GM12801 (cell line): ENCODE results near the gene RHOBTB3.

Experiments
- TF ChIP-seq, protein P1 (sequence below): IDR thresholded peaks from one replicate; pipeline ENCODE4 v1.5.1; 2011; ENCODE audit warnings: control low read depth; ENCODE audit not compliant: insufficient read length; ENCODE audit errors: extremely low read depth

Gene RHOBTB3, protein sequence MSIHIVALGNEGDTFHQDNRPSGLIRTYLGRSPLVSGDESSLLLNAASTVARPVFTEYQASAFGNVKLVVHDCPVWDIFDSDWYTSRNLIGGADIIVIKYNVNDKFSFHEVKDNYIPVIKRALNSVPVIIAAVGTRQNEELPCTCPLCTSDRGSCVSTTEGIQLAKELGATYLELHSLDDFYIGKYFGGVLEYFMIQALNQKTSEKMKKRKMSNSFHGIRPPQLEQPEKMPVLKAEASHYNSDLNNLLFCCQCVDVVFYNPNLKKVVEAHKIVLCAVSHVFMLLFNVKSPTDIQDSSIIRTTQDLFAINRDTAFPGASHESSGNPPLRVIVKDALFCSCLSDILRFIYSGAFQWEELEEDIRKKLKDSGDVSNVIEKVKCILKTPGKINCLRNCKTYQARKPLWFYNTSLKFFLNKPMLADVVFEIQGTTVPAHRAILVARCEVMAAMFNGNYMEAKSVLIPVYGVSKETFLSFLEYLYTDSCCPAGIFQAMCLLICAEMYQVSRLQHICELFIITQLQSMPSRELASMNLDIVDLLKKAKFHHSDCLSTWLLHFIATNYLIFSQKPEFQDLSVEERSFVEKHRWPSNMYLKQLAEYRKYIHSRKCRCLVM

DNA sequence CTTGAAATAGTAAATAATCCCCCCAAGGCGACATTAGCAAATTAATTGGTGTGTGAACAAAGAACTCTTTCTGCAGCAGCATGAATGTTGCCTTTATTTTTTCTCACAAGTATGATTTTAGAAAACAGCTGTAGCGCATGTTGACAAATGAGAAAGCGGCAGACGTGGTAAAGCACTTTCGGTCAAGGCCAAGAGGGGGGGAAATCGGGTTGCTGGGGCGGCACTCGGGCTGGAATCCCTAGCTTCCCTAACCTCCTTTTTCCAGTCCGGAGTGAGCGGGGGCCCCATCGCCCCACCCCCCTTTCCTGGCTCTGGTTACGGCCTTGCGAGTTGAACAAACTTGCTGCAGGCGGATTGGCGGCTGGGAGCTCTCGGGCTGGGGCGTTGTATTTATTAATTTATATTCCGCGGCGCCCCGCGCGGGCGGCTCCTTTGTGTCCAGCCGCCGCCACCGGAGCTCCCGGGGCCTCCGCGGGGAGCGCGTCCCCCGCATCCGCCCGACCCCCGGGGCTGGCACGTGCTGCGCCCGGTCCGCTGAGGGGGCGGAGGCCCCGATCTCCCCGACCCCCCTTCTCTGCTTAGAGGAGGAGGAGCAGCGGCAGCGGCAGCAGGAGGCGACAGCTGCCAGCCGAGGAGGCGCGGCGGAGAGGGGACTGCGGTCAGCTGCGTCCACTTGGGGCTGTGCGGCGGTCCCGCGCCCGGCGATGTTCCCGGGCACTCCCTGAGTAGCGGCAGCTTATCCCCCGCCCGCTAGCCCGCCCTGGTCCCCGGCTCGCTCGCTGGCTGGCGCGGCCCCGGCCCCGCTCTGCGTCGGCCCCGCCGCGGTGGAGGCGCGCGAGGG lies at the start of gene RHOBTB3:
RHOBTB3 (plus strand) TSS at position 607 of the 841 bp plus-strand sequence. CDS start 347 bp downstream, outside the sequence.
- TF ChIP-seq, protein P1, sequence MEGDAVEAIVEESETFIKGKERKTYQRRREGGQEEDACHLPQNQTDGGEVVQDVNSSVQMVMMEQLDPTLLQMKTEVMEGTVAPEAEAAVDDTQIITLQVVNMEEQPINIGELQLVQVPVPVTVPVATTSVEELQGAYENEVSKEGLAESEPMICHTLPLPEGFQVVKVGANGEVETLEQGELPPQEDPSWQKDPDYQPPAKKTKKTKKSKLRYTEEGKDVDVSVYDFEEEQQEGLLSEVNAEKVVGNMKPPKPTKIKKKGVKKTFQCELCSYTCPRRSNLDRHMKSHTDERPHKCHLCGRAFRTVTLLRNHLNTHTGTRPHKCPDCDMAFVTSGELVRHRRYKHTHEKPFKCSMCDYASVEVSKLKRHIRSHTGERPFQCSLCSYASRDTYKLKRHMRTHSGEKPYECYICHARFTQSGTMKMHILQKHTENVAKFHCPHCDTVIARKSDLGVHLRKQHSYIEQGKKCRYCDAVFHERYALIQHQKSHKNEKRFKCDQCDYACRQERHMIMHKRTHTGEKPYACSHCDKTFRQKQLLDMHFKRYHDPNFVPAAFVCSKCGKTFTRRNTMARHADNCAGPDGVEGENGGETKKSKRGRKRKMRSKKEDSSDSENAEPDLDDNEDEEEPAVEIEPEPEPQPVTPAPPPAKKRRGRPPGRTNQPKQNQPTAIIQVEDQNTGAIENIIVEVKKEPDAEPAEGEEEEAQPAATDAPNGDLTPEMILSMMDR: no peak

DNA sequence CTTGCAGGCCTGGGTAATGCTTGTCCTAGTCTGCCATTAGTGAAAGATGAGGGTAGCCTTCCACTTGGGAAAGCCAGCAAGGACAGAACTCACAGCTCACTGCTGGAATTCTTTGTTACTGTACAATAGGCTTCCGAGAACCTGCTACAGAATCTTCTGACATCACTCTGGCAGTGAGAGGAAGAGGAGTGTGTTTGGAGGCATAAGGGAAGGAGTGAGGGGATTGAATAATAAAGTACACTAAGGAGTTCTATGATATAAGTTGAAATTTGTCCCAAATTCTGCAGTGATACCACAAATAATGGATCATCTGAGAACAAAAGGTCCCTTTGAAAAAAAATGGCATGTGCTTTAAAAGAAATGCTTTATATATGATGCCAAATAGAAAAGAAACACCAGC lies 48.2 kb upstream of the RHOBTB3 start, which contains the start of gene SPATA9:
SPATA9 (minus strand) TSS at position 101 of the 400 bp plus-strand sequence. CDS start 137 bp downstream, outside the sequence.
- TF ChIP-seq, protein P1: no peak

DNA sequence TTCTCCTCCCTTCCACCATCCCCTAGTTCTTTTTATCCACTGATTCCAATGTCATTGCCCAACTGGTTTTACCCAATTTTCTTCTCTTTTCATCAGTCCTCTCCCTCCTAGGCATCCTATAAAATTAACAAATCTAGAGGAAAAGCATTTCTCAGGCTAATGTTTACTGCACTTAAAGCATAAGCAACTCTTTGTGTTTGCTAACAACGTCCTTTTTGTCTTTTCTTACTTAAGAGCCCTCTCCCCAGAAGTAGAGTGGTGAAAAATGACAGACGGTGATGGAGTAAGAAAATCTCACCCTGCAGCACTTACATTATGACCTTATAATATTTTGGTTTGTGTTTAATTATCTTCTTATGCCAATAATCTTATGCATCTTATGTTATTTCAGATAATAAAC lies 46.8 kb upstream of the RHOBTB3 start:
- TF ChIP-seq, protein P1: no peak

DNA sequence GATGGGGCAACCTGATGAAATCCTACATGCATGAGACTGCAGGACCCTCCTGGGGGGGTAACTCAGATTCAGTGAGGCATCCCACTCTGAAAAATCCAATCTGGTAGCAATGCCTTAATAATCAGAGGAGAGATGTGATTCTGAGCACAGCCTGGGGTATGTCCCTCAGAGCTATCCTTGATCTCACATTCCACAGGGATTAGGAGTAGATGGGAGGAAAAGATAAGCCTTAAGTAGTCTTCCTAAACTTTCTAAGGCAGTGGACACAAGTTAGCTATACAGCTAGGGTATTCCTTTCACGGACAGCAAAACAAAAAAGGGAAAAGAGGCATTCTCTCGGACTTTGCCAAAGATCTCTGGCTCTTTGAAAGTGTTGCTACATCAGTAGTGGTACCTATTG lies 44.5 kb upstream of the RHOBTB3 start:
- TF ChIP-seq, protein P1: no peak

DNA sequence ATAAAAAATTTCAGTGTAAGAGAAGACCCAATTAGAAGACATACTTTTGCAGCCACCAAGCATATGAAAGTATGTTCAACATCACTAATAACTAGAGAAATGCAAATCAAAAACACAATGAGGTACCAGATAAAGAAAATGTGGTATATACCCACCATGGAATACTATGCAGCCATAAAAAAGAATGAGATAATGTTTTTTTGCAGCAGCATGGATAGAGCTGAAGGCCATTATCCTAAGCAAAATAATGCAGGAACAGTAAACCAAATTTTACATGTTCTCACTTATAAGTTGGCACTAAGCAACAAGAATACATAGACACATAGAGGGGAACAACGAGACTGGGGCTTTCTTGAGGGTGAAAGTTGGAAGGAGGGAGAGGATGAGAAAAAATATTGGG lies 41.5 kb upstream of the RHOBTB3 start:
- TF ChIP-seq, protein P1: no peak

DNA sequence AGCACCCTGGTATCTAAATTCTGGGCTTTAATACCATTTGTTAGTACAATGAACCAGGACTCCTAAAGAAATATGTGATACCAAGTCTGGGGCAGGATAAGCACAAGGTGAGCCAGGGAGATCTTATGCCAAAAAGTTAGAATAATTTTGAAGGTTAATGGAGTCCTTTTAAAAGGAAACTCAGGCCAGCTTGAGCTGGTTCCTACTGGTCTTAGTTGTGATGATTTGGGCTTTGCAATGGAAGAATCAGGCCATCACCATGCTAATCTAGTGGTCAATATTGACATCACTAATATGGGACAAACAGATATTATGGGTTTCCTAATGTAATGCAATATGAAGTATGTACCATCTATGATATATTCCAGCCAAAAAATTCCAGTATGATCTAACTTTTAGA lies 40.8 kb upstream of the RHOBTB3 start:
- TF ChIP-seq, protein P1: no peak
